ENCODE measurements around the gene PIK3C2G. TPM values are rescaled to one million over a fixed set of nuclear protein-coding genes. Genes with fewer than 3 reads are reported as not detected.

Gene PIK3C2G, protein sequence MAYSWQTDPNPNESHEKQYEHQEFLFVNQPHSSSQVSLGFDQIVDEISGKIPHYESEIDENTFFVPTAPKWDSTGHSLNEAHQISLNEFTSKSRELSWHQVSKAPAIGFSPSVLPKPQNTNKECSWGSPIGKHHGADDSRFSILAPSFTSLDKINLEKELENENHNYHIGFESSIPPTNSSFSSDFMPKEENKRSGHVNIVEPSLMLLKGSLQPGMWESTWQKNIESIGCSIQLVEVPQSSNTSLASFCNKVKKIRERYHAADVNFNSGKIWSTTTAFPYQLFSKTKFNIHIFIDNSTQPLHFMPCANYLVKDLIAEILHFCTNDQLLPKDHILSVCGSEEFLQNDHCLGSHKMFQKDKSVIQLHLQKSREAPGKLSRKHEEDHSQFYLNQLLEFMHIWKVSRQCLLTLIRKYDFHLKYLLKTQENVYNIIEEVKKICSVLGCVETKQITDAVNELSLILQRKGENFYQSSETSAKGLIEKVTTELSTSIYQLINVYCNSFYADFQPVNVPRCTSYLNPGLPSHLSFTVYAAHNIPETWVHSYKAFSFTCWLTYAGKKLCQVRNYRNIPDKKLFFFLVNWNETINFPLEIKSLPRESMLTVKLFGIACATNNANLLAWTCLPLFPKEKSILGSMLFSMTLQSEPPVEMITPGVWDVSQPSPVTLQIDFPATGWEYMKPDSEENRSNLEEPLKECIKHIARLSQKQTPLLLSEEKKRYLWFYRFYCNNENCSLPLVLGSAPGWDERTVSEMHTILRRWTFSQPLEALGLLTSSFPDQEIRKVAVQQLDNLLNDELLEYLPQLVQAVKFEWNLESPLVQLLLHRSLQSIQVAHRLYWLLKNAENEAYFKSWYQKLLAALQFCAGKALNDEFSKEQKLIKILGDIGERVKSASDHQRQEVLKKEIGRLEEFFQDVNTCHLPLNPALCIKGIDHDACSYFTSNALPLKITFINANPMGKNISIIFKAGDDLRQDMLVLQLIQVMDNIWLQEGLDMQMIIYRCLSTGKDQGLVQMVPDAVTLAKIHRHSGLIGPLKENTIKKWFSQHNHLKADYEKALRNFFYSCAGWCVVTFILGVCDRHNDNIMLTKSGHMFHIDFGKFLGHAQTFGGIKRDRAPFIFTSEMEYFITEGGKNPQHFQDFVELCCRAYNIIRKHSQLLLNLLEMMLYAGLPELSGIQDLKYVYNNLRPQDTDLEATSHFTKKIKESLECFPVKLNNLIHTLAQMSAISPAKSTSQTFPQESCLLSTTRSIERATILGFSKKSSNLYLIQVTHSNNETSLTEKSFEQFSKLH (N-terminal part only)
- total RNA-seq = 2.2 and 7.7 TPM in 2 replicates

DNA sequence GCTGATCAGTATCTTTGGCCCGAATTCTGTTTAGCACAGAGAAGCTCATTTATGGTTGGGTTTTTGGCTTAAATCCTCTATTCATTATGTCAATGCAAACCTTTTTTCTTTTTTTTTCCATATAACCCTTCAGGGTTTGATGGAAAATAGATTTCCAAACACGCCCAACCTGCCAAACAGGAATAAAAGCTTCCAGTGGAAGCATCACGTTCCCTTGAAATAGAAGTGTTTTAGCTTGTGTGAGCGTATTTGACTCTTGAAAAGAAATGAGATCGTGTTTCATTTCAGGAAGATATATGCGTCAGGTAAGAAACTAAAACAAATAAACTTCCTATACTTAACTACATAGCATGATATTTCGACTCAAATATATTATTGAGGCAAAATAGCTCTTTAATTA is at the start of gene PIK3C2G:
PIK3C2G (plus strand) TSS at position 246 of the 400 bp plus-strand sequence. CDS start 20,564 bp downstream, outside the sequence.

Other genes with a start within 250 kb of the PIK3C2G start
- gene RERGL, start 171.3 kb upstream of the PIK3C2G start, total RNA-seq = not detected in 2 replicates